Measurements from ENCODE around the gene ALDH1L2.
A peak's percentile ranks its signal among the peaks of the same experiment; 100 is the strongest.

ALDH1L2 gene

DNA sequence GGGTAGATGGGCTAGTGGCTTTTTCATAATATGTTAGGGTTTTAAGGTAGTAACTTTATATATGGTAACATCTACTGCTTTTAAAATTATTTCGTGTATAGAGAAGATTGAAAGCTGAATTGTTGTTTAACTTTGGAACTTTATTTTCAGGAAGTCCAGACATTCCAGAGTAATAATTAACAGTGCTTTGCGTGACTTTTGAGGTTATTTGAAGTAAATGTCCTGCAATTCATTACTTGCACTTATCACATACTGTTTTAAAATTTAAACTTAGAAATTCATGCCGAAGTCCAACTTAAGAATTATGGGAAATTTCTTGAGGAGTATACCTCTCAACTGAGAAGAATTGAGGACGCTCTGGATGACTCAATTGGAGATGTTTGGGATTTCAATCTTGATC, 26.6 kb upstream of the ALDH1L2 start:
- no peak overlapping the region for H3K23ac ChIP-seq (ENCODE audit: low read length)
- H3K9me3 ChIP-seq (ENCODE audit: insufficient read depth, low read depth, low read length): no peaks in the 10 kb centered on the region
- peaks cover 7% of the 10 kb centered on the region for H3K79me1 ChIP-seq (ENCODE audit: low read length)
- no peak overlapping the region for H2BK5ac ChIP-seq (ENCODE audit: low read depth, low read length, poor library complexity)
- no peak overlapping the region for H2BK12ac ChIP-seq (ENCODE audit: low read length)
- peaks cover 10% of the 10 kb centered on the region for H3K79me2 ChIP-seq (ENCODE audit: control insufficient read depth, insufficient read depth, low read length, poor library complexity)
- no peak overlapping the region for H3K18ac ChIP-seq (ENCODE audit: low read length)
- H3K14ac ChIP-seq (ENCODE audit: low read length): no peak overlapping the region
- no peak for DNase-seq
- no peak overlapping the region for H2BK120ac ChIP-seq (ENCODE audit: insufficient read depth, low read length, poor library complexity)
- no peak overlapping the region for H4K12ac ChIP-seq (ENCODE audit: low read depth, low read length)
- no peak overlapping the region for H3K4ac ChIP-seq (ENCODE audit: low read depth, low read length)
- no peak overlapping the region for H4K8ac ChIP-seq (ENCODE audit: low read depth, low read length)
- no peak overlapping the region for H4K91ac ChIP-seq (ENCODE audit: low read depth, low read length)
- H2AK5ac ChIP-seq (ENCODE audit: low read length): no peak overlapping the region
- H2AFZ ChIP-seq (ENCODE audit: insufficient read depth, low read length, poor library complexity): no peak overlapping the region
- no peak overlapping the region for H3K4me3 ChIP-seq (ENCODE audit: low read depth, low read length)
- H3K4me1 ChIP-seq (ENCODE audit: control insufficient read depth in 1 of 2, insufficient read depth in 2 of 2, low read length in 2 of 2): peaks cover 3 to 5% of the 10 kb centered on the region in 2 experiments
- no peaks in the 10 kb centered on the region for H3K27me3 ChIP-seq (ENCODE audit: insufficient read depth, low read length)
- H3K27ac ChIP-seq (ENCODE audit: low read depth, low read length): no peak overlapping the region
- no peak overlapping the region for H3K4me2 ChIP-seq (ENCODE audit: low read length)
- no peak overlapping the region for H3K9ac ChIP-seq (ENCODE audit: low read length)
- WGBS (ENCODE audit: extremely low coverage, insufficient coverage, insufficient read length): no CpG with 5 or more reads among the region's 4 CpGs
- H3K36me3 ChIP-seq (ENCODE audit: control insufficient read depth in 1 of 2, insufficient read depth in 2 of 2, low read length in 2 of 2): no peaks in the 10 kb centered on the region

DNA sequence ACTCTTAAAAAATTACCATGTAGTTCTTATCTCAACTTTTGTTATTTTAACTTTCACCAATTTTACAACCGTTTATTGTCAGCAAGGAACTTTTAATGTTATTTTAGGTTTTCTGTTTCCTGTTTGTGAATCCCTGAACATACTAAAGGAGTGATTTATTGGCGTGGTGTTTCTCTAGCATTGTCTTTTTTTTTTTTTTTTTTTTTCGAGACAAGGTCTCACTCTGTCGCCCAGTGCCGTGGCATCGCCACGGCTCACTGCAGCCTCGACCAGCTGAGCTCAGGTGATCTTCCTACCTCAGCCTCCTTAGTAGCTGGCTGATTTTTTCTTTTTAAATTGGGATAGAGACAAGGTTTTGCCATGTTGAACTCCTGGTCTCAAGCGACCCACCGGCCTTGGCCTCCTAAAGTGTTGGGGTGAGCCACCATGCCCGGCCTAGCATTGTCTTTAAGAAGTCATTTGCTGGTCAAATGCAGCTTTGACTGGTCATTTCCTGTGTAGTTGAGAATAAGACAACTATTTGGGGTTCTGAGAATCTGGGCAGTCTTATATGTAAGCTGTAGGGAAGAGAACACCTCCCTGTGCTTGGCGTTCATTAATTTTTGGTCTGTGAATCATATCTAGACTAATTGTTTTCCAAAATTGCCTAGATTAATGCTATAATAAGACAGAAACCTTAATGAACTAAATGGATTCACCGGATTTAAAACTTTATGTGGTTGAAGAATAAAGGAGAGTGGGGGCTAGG, 25.4 kb upstream of the ALDH1L2 start:
- H3K4me1 ChIP-seq (ENCODE audit: control insufficient read depth in 1 of 2, insufficient read depth in 2 of 2, low read length in 2 of 2): peaks cover 3 to 5% of the 10 kb centered on the region in 2 experiments
- H2BK5ac ChIP-seq (ENCODE audit: low read depth, low read length, poor library complexity): peak overlapping the region; percentile 68
- no peaks in the 10 kb centered on the region for H3K36me3 ChIP-seq (ENCODE audit: control insufficient read depth in 1 of 2, insufficient read depth in 2 of 2, low read length in 2 of 2)
- WGBS (ENCODE audit: extremely low coverage, insufficient coverage, insufficient read length): no CpG with 5 or more reads among the region's 13 CpGs
- H3K4ac ChIP-seq (ENCODE audit: low read depth, low read length): peak overlapping the region; percentile 71
- H2AFZ ChIP-seq (ENCODE audit: insufficient read depth, low read length, poor library complexity): peak overlapping the region; percentile 1
- H3K79me2 ChIP-seq (ENCODE audit: control insufficient read depth, insufficient read depth, low read length, poor library complexity): peaks cover 10% of the 10 kb centered on the region
- peak overlapping the region; percentile 11 for H2BK12ac ChIP-seq (ENCODE audit: low read length)
- peak overlapping the region; percentile 37 for H3K18ac ChIP-seq (ENCODE audit: low read length)
- DNase-seq: no peak
- no peak overlapping the region for H3K14ac ChIP-seq (ENCODE audit: low read length)
- H4K91ac ChIP-seq (ENCODE audit: low read depth, low read length): no peak overlapping the region
- no peaks in the 10 kb centered on the region for H3K27me3 ChIP-seq (ENCODE audit: insufficient read depth, low read length)
- H3K9me3 ChIP-seq (ENCODE audit: insufficient read depth, low read depth, low read length): no peaks in the 10 kb centered on the region
- H4K8ac ChIP-seq (ENCODE audit: low read depth, low read length): no peak overlapping the region
- no peak overlapping the region for H3K9ac ChIP-seq (ENCODE audit: low read length)
- no peak overlapping the region for H2AK5ac ChIP-seq (ENCODE audit: low read length)
- peaks cover 7% of the 10 kb centered on the region for H3K79me1 ChIP-seq (ENCODE audit: low read length)
- H3K23ac ChIP-seq (ENCODE audit: low read length): no peak overlapping the region
- no peak overlapping the region for H4K12ac ChIP-seq (ENCODE audit: low read depth, low read length)
- no peak overlapping the region for H3K4me3 ChIP-seq (ENCODE audit: low read depth, low read length)
- H3K27ac ChIP-seq (ENCODE audit: low read depth, low read length): no peak overlapping the region
- H2BK120ac ChIP-seq (ENCODE audit: insufficient read depth, low read length, poor library complexity): no peak overlapping the region
- peak overlapping the region; percentile 62 for H3K4me2 ChIP-seq (ENCODE audit: low read length)

DNA sequence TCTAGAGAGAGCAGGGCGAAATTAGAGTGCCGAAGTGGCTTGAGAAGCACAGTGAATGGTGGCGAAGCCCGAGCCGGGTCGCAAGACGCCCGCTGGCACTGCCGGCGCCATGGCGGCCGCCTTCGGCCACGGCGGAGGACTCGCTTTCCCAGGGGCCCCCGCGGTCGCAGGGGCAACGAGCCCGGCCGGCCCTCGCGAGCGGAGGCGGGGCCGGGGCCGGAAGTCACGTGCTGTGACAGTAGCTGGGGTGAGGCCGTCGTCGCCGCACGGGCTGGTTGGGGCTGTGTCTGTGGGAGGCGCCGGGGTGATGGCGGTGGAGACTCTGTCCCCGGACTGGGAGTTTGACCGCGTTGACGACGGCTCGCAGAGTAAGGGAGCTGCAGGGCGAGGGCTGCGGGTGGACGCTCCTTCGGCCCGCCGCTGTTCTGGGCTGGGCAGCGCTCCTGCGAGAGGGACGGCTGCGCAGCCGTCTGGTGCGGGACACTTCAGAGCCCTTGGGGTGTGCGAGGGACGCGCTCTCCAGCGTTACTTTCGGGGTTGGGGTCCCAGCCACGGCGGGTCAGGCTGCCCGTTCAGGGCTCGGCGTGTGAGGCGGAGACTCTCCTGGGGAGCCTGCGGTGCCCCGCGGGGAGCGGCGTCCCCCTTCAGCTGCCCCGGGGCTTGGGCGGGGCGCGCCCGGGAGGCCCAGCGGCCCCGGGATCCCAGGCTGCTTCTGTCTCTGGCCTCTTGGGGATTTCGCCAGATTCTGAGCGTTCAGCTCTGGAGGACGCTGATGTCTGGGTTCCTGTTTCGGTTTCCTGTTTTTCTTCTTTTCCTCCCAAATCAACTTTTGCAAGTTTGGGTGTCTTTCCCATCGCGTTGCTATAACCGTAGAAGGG, 23.5 kb upstream of the ALDH1L2 start, which contains the start of gene WASHC4:
WASHC4 (plus strand) TSS at position 238 of the 878 bp plus-strand sequence; CDS start at position 308, 70 bp downstream.
- H4K12ac ChIP-seq (ENCODE audit: low read depth, low read length): peak within 1 kb of the TSS; percentile 39
- no peaks in the 10 kb centered on the region for H3K27me3 ChIP-seq (ENCODE audit: insufficient read depth, low read length)
- H3K27ac ChIP-seq (ENCODE audit: low read depth, low read length): peak within 1 kb of the TSS; percentile 96
- peak within 1 kb of the TSS; percentile 14 for H2BK12ac ChIP-seq (ENCODE audit: low read length)
- no peak within 1 kb of the TSS for H3K23ac ChIP-seq (ENCODE audit: low read length)
- peaks cover 7% of the 10 kb centered on the region for H3K79me1 ChIP-seq (ENCODE audit: low read length)
- H3K18ac ChIP-seq (ENCODE audit: low read length): peak within 1 kb of the TSS; percentile 70
- no peaks in the 10 kb centered on the region for H3K36me3 ChIP-seq (ENCODE audit: control insufficient read depth in 1 of 2, insufficient read depth in 2 of 2, low read length in 2 of 2)
- H4K91ac ChIP-seq (ENCODE audit: low read depth, low read length): peak within 1 kb of the TSS; percentile 67
- peaks cover 10% of the 10 kb centered on the region for H3K79me2 ChIP-seq (ENCODE audit: control insufficient read depth, insufficient read depth, low read length, poor library complexity)
- H2AK5ac ChIP-seq (ENCODE audit: low read length): peak within 1 kb of the TSS; percentile 10
- H3K4me3 ChIP-seq (ENCODE audit: low read depth, low read length): peak within 1 kb of the TSS; percentile 95
- H3K4me2 ChIP-seq (ENCODE audit: low read length): peak within 1 kb of the TSS; percentile 60
- peak within 1 kb of the TSS; percentile 81 for H2AFZ ChIP-seq (ENCODE audit: insufficient read depth, low read length, poor library complexity)
- H3K9me3 ChIP-seq (ENCODE audit: insufficient read depth, low read depth, low read length): no peaks in the 10 kb centered on the region
- no CpG with 5 or more reads among the region's 85 CpGs for WGBS (ENCODE audit: extremely low coverage, insufficient coverage, insufficient read length)
- H3K14ac ChIP-seq (ENCODE audit: low read length): peak within 1 kb of the TSS; percentile 89
- H3K4me1 ChIP-seq (ENCODE audit: control insufficient read depth in 1 of 2, insufficient read depth in 2 of 2, low read length in 2 of 2): peaks cover 3 to 5% of the 10 kb centered on the region in 2 experiments
- H2BK5ac ChIP-seq (ENCODE audit: low read depth, low read length, poor library complexity): peak within 1 kb of the TSS; percentile 37
- H4K8ac ChIP-seq (ENCODE audit: low read depth, low read length): peak within 1 kb of the TSS; percentile 79
- peak within 1 kb of the TSS; percentile 21 for H3K4ac ChIP-seq (ENCODE audit: low read depth, low read length)
- peak within 1 kb of the TSS; percentile 64 for H2BK120ac ChIP-seq (ENCODE audit: insufficient read depth, low read length, poor library complexity)
- DNase-seq: peak; percentile 94 to 96
- peak within 1 kb of the TSS; percentile 87 for H3K9ac ChIP-seq (ENCODE audit: low read length)

DNA sequence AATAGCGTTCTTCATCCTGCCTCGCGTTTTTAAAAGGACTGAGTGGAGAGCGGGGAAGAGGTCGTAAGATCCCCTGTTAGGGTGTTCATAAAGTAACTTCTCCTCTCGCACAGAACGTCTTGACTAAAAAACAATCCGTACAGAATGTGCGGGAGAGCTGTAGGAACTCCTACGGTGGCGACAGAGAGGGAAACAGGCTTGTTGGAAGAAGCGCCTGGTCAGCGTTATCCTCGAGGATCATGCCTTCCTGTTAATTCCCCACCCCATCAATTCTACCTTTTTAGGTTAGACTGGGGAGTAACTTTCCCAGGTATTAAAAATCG, 22.9 kb upstream of the ALDH1L2 start:
- Histone ChIP-seq H4K8ac (ENCODE audit: low read depth, low read length) (peak overlapping the region; percentile 66), H3K14ac (ENCODE audit: low read length) (peak overlapping the region; percentile 6), H3K27me3 (ENCODE audit: insufficient read depth, low read length) (no peaks in the 10 kb centered on the region)

More for the DNA sequence above, 22.9 kb upstream of the ALDH1L2 start:
- Histone ChIP-seq H3K18ac (ENCODE audit: low read length) (no peak overlapping the region), H3K9me3 (ENCODE audit: insufficient read depth, low read depth, low read length) (no peaks in the 10 kb centered on the region), H3K36me3 (ENCODE audit: control insufficient read depth in 1 of 2, insufficient read depth in 2 of 2, low read length in 2 of 2) (no peaks in the 10 kb centered on the region), H3K9ac (ENCODE audit: low read length) (peak overlapping the region; percentile 16), H3K79me2 (ENCODE audit: control insufficient read depth, insufficient read depth, low read length, poor library complexity) (peaks cover 10% of the 10 kb centered on the region), H3K4me2 (ENCODE audit: low read length) (peak overlapping the region; percentile 49), H3K4ac (ENCODE audit: low read depth, low read length) (no peak overlapping the region), H4K12ac (ENCODE audit: low read depth, low read length) (no peak overlapping the region), H2BK5ac (ENCODE audit: low read depth, low read length, poor library complexity) (no peak overlapping the region), H3K79me1 (ENCODE audit: low read length) (peaks cover 7% of the 10 kb centered on the region), H3K4me1 (ENCODE audit: control insufficient read depth in 1 of 2, insufficient read depth in 2 of 2, low read length in 2 of 2) (peaks cover 3 to 5% of the 10 kb centered on the region in 2 experiments), H4K91ac (ENCODE audit: low read depth, low read length) (no peak overlapping the region), H3K4me3 (ENCODE audit: low read depth, low read length) (peak overlapping the region; percentile 67), H3K27ac (ENCODE audit: low read depth, low read length) (no peak overlapping the region), H2BK120ac (ENCODE audit: insufficient read depth, low read length, poor library complexity) (peak overlapping the region; percentile 14), H2BK12ac (ENCODE audit: low read length) (no peak overlapping the region), H3K23ac (ENCODE audit: low read length) (no peak overlapping the region), H2AK5ac (ENCODE audit: low read length) (no peak overlapping the region), H2AFZ (ENCODE audit: insufficient read depth, low read length, poor library complexity) (peak overlapping the region; percentile 6)
- WGBS (ENCODE audit: extremely low coverage, insufficient coverage, insufficient read length): no CpG with 5 or more reads among the region's 15 CpGs
- no peak for DNase-seq
